Omental fat pad (tissue), 4 donors: Measurements from ENCODE around the gene FAM110D. TPM values are rescaled to one million over a fixed set of nuclear protein-coding genes. Genes with fewer than 3 reads are reported as not detected.

ENCODE experiments used
- ATAC-seq: fragments of 150-250 bp; one replicate; pipeline ENCODE4 v1.9.1; 2016; ENCODE audit warnings: mild to moderate bottlenecking, moderate library complexity; ENCODE audit not compliant: low FRiP score
- DNase-seq: peaks from one replicate; pipeline ENCODE4 v3.0.0-alpha.2; 2019; ENCODE audit warnings: low spot score
- CTCF ChIP-seq, 3 donors: fragments of 450-650 bp; IDR thresholded peaks; one replicate each; pipeline ENCODE4 v1.5.1; 2016 to 2017; ENCODE audit warnings: antibody characterized with exemption in 3 of 3, mild to moderate bottlenecking in 3 of 3, moderate library complexity in 2 of 3
- total RNA-seq, 4 donors: library from RNA; depleted of rRNA; stranded (reverse); fragments of >200 nt; gene quantifications; one replicate each; pipeline ENCODE4 v1.1.0, GENCODE V29; 2016

The FAM110D gene
- total RNA-seq, 4 donors from 2014 or later, result 4.6 to 20.5 (median 13.2) TPM

GRCh38 chr1:26164036-26164860 is 5.4 kb downstream of the FAM110D start:
- TF ChIP-seq CTCF (IDR thresholded peaks at IDR 0.05), result peak in 1 of 3 donors; percentile 56
- DNase-seq, result no peak
- ATAC-seq, result no peak

GRCh38 chr1:26164861-26165842 is 6.3 kb downstream of the FAM110D start:
- DNase-seq (no peak), ATAC-seq (no peak)
- TF ChIP-seq CTCF (IDR thresholded peaks at IDR 0.05), result no peak

GRCh38 chr1:26166719-26167281 is 7.9 kb downstream of the FAM110D start:
- TF ChIP-seq CTCF (IDR thresholded peaks at IDR 0.05), result no peak
- DNase-seq, result no peak
- ATAC-seq, result no peak

GRCh38 chr1:26168410-26169197 is 9.7 kb downstream of the FAM110D start, which contains the start of gene C1orf232:
Gene C1orf232 (minus strand): TSS chr1:26168963. CDS start chr1:26168499, 464 bp downstream.
- no peak for DNase-seq
- TF ChIP-seq CTCF (IDR thresholded peaks at IDR 0.05), result no peak
- ATAC-seq, result no peak

- no peak for TF ChIP-seq CTCF (IDR thresholded peaks at IDR 0.05)
- no peak for DNase-seq
- ATAC-seq, result no peak
These were observed 10.3 kb downstream of the FAM110D start for GRCh38 chr1:26169198-26169554.
